ENCODE results near the gene UTF1.

- TF ChIP-seq, protein P1, sequence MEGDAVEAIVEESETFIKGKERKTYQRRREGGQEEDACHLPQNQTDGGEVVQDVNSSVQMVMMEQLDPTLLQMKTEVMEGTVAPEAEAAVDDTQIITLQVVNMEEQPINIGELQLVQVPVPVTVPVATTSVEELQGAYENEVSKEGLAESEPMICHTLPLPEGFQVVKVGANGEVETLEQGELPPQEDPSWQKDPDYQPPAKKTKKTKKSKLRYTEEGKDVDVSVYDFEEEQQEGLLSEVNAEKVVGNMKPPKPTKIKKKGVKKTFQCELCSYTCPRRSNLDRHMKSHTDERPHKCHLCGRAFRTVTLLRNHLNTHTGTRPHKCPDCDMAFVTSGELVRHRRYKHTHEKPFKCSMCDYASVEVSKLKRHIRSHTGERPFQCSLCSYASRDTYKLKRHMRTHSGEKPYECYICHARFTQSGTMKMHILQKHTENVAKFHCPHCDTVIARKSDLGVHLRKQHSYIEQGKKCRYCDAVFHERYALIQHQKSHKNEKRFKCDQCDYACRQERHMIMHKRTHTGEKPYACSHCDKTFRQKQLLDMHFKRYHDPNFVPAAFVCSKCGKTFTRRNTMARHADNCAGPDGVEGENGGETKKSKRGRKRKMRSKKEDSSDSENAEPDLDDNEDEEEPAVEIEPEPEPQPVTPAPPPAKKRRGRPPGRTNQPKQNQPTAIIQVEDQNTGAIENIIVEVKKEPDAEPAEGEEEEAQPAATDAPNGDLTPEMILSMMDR (IDR thresholded peaks at IDR 0.05) = no peak
- TF ChIP-seq EZH2 (IDR thresholded peaks at IDR 0.05; ENCODE audit: borderline replicate concordance, insufficient read depth, low read depth, low read length, poor library complexity, severe bottlenecking) = no peak
These were observed 50.5 kb downstream of the UTF1 start for GRCh38 chr10:133280391-133281059.
